ENCODE results near the gene SPRR5. TPM values are rescaled to one million over a fixed set of nuclear protein-coding genes. Genes with fewer than 3 reads are reported as not detected.

The SPRR5 gene
- total RNA-seq, result not detected

GRCh38 chr1:152946651-152947256 lies at the start of gene SPRR5:
SPRR5 (plus strand) TSS chr1:152947206; CDS start chr1:152948555, 1,349 bp downstream.
- no peak within 1 kb of the TSS for H3K27ac ChIP-seq

GRCh38 chr1:152899027-152899426 lies 48.0 kb upstream of the SPRR5 start:
- 0 to 100% (median 67%) methylated on average over 1 to 4 of the region's 4 CpGs; no CpG with 5 or more reads in 1 of the 10 experiments for WGBS, 10 experiments
- H3K4me1 ChIP-seq (replicated peaks in 1 of 2), result no peaks in the 10 kb centered on the region
- H3K27ac ChIP-seq, result no peak overlapping the region
- no peak overlapping the region for H3K4me3 ChIP-seq
- no peak for ATAC-seq (replicated peaks in 6 of 8)
- in situ Hi-C loops (cut with MboI; ENCODE audit: low pct_unique_long_range_greater_than_20kb in 2 of 9, low sequenced_read_pairs in 9 of 9, unreplicated experiment in 9 of 9), result no loop called here

More at GRCh38 chr1:152946651-152947256, at the start of gene SPRR5:
- ATAC-seq (replicated peaks in 6 of 8), result no peak
- Histone ChIP-seq H3K4me1 (replicated peaks in 1 of 2) (no peaks in the 10 kb centered on the region), H3K4me3 (no peak within 1 kb of the TSS)
- in situ Hi-C loops (cut with MboI; ENCODE audit: low pct_unique_long_range_greater_than_20kb in 2 of 9, low sequenced_read_pairs in 9 of 9, unreplicated experiment in 9 of 9), result no loop called here
- 0 to 55% (median 24%) methylated on average over 1 to 4 of the region's 4 CpGs; no CpG with 5 or more reads in 2 of the 10 experiments for WGBS, 10 experiments

GRCh38 chr1:152899883-152900282 lies 47.1 kb upstream of the SPRR5 start:
- no peaks in the 10 kb centered on the region for H3K4me1 ChIP-seq (replicated peaks in 1 of 2)
- in situ Hi-C loops (cut with MboI; ENCODE audit: low pct_unique_long_range_greater_than_20kb in 2 of 9, low sequenced_read_pairs in 9 of 9, unreplicated experiment in 9 of 9), result loop anchor here in 2 of 9 experiments (25.0 kb wide), 2 partner anchors 287 to 312 kb away; partner anchors contain the start of genes LELP1 (in 1 of the 2) and PRR9 (in 1 of the 2)
- ATAC-seq (replicated peaks in 6 of 8), result peak in 2 of 8 experiments; percentile 39 to 66
- 0 to 75% (median 33%) methylated on average over 1 to 2 of the region's 2 CpGs; no CpG with 5 or more reads in 3 of the 10 experiments for WGBS, 10 experiments
- H3K27ac ChIP-seq, result no peak overlapping the region
- H3K4me3 ChIP-seq, result no peak overlapping the region

GRCh38 chr1:152901631-152902030 lies 45.4 kb upstream of the SPRR5 start:
- Histone ChIP-seq H3K27ac (no peak overlapping the region), H3K4me1 (replicated peaks in 1 of 2) (no peaks in the 10 kb centered on the region), H3K4me3 (no peak overlapping the region)
- in situ Hi-C loops (cut with MboI; ENCODE audit: low pct_unique_long_range_greater_than_20kb in 2 of 9, low sequenced_read_pairs in 9 of 9, unreplicated experiment in 9 of 9), result loop anchor here in 2 of 9 experiments (25.0 kb wide), 2 partner anchors 286 to 311 kb away; partner anchors contain the start of genes LELP1 (in 1 of the 2) and PRR9 (in 1 of the 2)
- 0 to 83% (median 40%) methylated on average over 1 to 5 of the region's 5 CpGs; no CpG with 5 or more reads in 3 of the 10 experiments for WGBS, 10 experiments
- no peak for ATAC-seq (replicated peaks in 6 of 8)

- Histone ChIP-seq H3K27ac (no peak overlapping the region), H3K4me3 (no peak overlapping the region), H3K4me1 (replicated peaks in 1 of 2) (no peaks in the 10 kb centered on the region)
- ATAC-seq (replicated peaks in 6 of 8), result no peak
- in situ Hi-C loops (cut with MboI; ENCODE audit: low pct_unique_long_range_greater_than_20kb in 2 of 9, low sequenced_read_pairs in 9 of 9, unreplicated experiment in 9 of 9), result loop anchor here in 2 of 9 experiments (25.0 kb wide), 2 partner anchors 285 to 310 kb away; partner anchors contain the start of genes LELP1 (in 1 of the 2) and PRR9 (in 1 of the 2)
- 0 to 79% (median 36%) methylated on average over 1 to 4 of the region's 4 CpGs; no CpG with 5 or more reads in 5 of the 10 experiments for WGBS, 10 experiments
Observed at GRCh38 chr1:152902636-152903035, 44.4 kb upstream of the SPRR5 start.

- WGBS, 10 experiments, result 50 to 100% (median 67%) methylated on average over 1 to 7 of the region's 7 CpGs; no CpG with 5 or more reads in 3 of the 10 experiments
- no peak overlapping the region for H3K27ac ChIP-seq
Observed at GRCh38 chr1:152904688-152905440, 42.1 kb upstream of the SPRR5 start.

GRCh38 chr1:152906023-152906565 lies 40.9 kb upstream of the SPRR5 start:
- no peak overlapping the region for H3K27ac ChIP-seq
- ATAC-seq (replicated peaks in 6 of 8), result peak in 5 of 8 experiments; percentile 19 to 94 (median 94)
- in situ Hi-C loops (cut with MboI; ENCODE audit: low pct_unique_long_range_greater_than_20kb in 2 of 9, low sequenced_read_pairs in 9 of 9, unreplicated experiment in 9 of 9), result loop anchor here in 2 of 9 experiments (25.0 kb wide), 2 partner anchors 281 to 306 kb away; partner anchors contain the start of genes LELP1 (in 1 of the 2) and PRR9 (in 1 of the 2)
- H3K4me1 ChIP-seq (replicated peaks in 1 of 2), result no peaks in the 10 kb centered on the region
- WGBS, 10 experiments, result 0 to 70% (median 17%) methylated on average over 1 to 5 of the region's 5 CpGs; no CpG with 5 or more reads in 2 of the 10 experiments
- H3K4me3 ChIP-seq, result no peak overlapping the region

More at GRCh38 chr1:152904688-152905440, 42.1 kb upstream of the SPRR5 start:
- no peak for ATAC-seq (replicated peaks in 6 of 8)
- H3K4me3 ChIP-seq, result no peak overlapping the region
- in situ Hi-C loops (cut with MboI; ENCODE audit: low pct_unique_long_range_greater_than_20kb in 2 of 9, low sequenced_read_pairs in 9 of 9, unreplicated experiment in 9 of 9), result loop anchor here in 2 of 9 experiments (25.0 kb wide), 2 partner anchors 282 to 307 kb away; partner anchors contain the start of genes LELP1 (in 1 of the 2) and PRR9 (in 1 of the 2)
- no peaks in the 10 kb centered on the region for H3K4me1 ChIP-seq (replicated peaks in 1 of 2)

GRCh38 chr1:152907686-152908601 lies 39.1 kb upstream of the SPRR5 start, which contains the start of gene IVL:
IVL (plus strand) TSS chr1:152908546; CDS start chr1:152909798, 1,252 bp downstream.
- no peak for ATAC-seq (replicated peaks in 6 of 8)
- 0 to 95% (median 39%) methylated on average over 1 to 3 of the region's 4 CpGs; no CpG with 5 or more reads in 1 of the 10 experiments for WGBS, 10 experiments
- Histone ChIP-seq H3K27ac (no peak within 1 kb of the TSS), H3K4me3 (no peak within 1 kb of the TSS), H3K4me1 (replicated peaks in 1 of 2) (no peaks in the 10 kb centered on the region)
- in situ Hi-C loops (cut with MboI; ENCODE audit: low pct_unique_long_range_greater_than_20kb in 2 of 9, low sequenced_read_pairs in 9 of 9, unreplicated experiment in 9 of 9), result loop anchor here in 2 of 9 experiments (25.0 kb wide), 2 partner anchors 279 to 304 kb away; partner anchors contain the start of genes LELP1 (in 1 of the 2) and PRR9 (in 1 of the 2)

GRCh38 chr1:152909206-152909605 lies 37.8 kb upstream of the SPRR5 start:
- in situ Hi-C loops (cut with MboI; ENCODE audit: low pct_unique_long_range_greater_than_20kb in 2 of 9, low sequenced_read_pairs in 9 of 9, unreplicated experiment in 9 of 9), result loop anchor here in 2 of 9 experiments (25.0 kb wide), 2 partner anchors 278 to 303 kb away; partner anchors contain the start of genes LELP1 (in 1 of the 2) and PRR9 (in 1 of the 2)
- H3K4me1 ChIP-seq (replicated peaks in 1 of 2), result no peaks in the 10 kb centered on the region
- 0 to 83% (median 47%) methylated on average over 1 to 3 of the region's 3 CpGs; no CpG with 5 or more reads in 4 of the 10 experiments for WGBS, 10 experiments
- H3K4me3 ChIP-seq, result no peak overlapping the region
- H3K27ac ChIP-seq, result no peak overlapping the region
- no peak for ATAC-seq (replicated peaks in 6 of 8)

GRCh38 chr1:152912471-152912870 lies 34.5 kb upstream of the SPRR5 start:
- WGBS, 10 experiments, result 20 to 80% (median 40%) methylated on average over 1 of the region's 1 CpG; no CpG with 5 or more reads in 2 of the 10 experiments
- in situ Hi-C loops (cut with MboI; ENCODE audit: low pct_unique_long_range_greater_than_20kb in 2 of 9, low sequenced_read_pairs in 9 of 9, unreplicated experiment in 9 of 9), result loop anchor here in 2 of 9 experiments (25.0 kb wide), 2 partner anchors 275 to 300 kb away; partner anchors contain the start of genes LELP1 (in 1 of the 2) and PRR9 (in 1 of the 2)
- no peaks in the 10 kb centered on the region for H3K4me1 ChIP-seq (replicated peaks in 1 of 2)
- no peak overlapping the region for H3K27ac ChIP-seq
- H3K4me3 ChIP-seq, result no peak overlapping the region
- ATAC-seq (replicated peaks in 6 of 8), result peak in 1 of 8 experiments; percentile 52

- WGBS, 10 experiments, result 0 to 85% (median 34%) methylated on average over 1 to 5 of the region's 5 CpGs; no CpG with 5 or more reads in 2 of the 10 experiments
- no peak overlapping the region for H3K27ac ChIP-seq
- in situ Hi-C loops (cut with MboI; ENCODE audit: low pct_unique_long_range_greater_than_20kb in 2 of 9, low sequenced_read_pairs in 9 of 9, unreplicated experiment in 9 of 9), result loop anchor here in 2 of 9 experiments (25.0 kb wide), 2 partner anchors 274 to 299 kb away; partner anchors contain the start of genes LELP1 (in 1 of the 2) and PRR9 (in 1 of the 2)
- H3K4me1 ChIP-seq (replicated peaks in 1 of 2), result no peaks in the 10 kb centered on the region
- H3K4me3 ChIP-seq, result no peak overlapping the region
- no peak for ATAC-seq (replicated peaks in 6 of 8)
Observed at GRCh38 chr1:152912900-152913299, 34.1 kb upstream of the SPRR5 start.

Measured in motor neuron (in vitro differentiated cells).